ENCODE measurements around the gene H19.

Gene H19

GRCh38 chr11:2002042-2002776 lies 4.6 kb upstream of the H19 start:
- H3K27me3 ChIP-seq (ENCODE audit: control insufficient read depth, insufficient read depth, low read length) = no peaks in the 10 kb centered on the region
- H3K9me3 ChIP-seq (ENCODE audit: control insufficient read depth, insufficient read depth, low read length) = no peaks in the 10 kb centered on the region
- H3K9ac ChIP-seq (ENCODE audit: low read depth, low read length) = no peak overlapping the region
- H3K4me1 ChIP-seq (ENCODE audit: control insufficient read depth, insufficient read depth, low read length) = no peaks in the 10 kb centered on the region
- no peak overlapping the region for H3K4me3 ChIP-seq (ENCODE audit: low read depth, low read length)
- no peaks in the 10 kb centered on the region for H3K36me3 ChIP-seq (ENCODE audit: control insufficient read depth, insufficient read depth, low read length)

GRCh38 chr11:1998861-1999260 lies 1.2 kb upstream of the H19 start:
- no peaks in the 10 kb centered on the region for H3K9me3 ChIP-seq (ENCODE audit: control insufficient read depth, insufficient read depth, low read length)
- no peaks in the 10 kb centered on the region for H3K4me1 ChIP-seq (ENCODE audit: control insufficient read depth, insufficient read depth, low read length)
- H3K9ac ChIP-seq (ENCODE audit: low read depth, low read length) = no peak overlapping the region
- H3K4me3 ChIP-seq (ENCODE audit: low read depth, low read length) = no peak overlapping the region
- no peaks in the 10 kb centered on the region for H3K36me3 ChIP-seq (ENCODE audit: control insufficient read depth, insufficient read depth, low read length)
- H3K27me3 ChIP-seq (ENCODE audit: control insufficient read depth, insufficient read depth, low read length) = no peaks in the 10 kb centered on the region

- Histone ChIP-seq H3K9ac (ENCODE audit: low read depth, low read length) (no peak overlapping the region), H3K4me1 (ENCODE audit: control insufficient read depth, insufficient read depth, low read length) (no peaks in the 10 kb centered on the region), H3K4me3 (ENCODE audit: low read depth, low read length) (no peak overlapping the region), H3K9me3 (ENCODE audit: control insufficient read depth, insufficient read depth, low read length) (no peaks in the 10 kb centered on the region), H3K27me3 (ENCODE audit: control insufficient read depth, insufficient read depth, low read length) (no peaks in the 10 kb centered on the region), H3K36me3 (ENCODE audit: control insufficient read depth, insufficient read depth, low read length) (no peaks in the 10 kb centered on the region)
These were observed 648 bp upstream of the H19 start for GRCh38 chr11:1998290-1998689.

- no peak overlapping the region for H3K9ac ChIP-seq (ENCODE audit: low read depth, low read length)
These were observed 3.5 kb downstream of the H19 start for GRCh38 chr11:1994121-1994520.

GRCh38 chr11:1992111-1992510 lies 5.5 kb downstream of the H19 start:
- no peaks in the 10 kb centered on the region for H3K4me1 ChIP-seq (ENCODE audit: control insufficient read depth, insufficient read depth, low read length)
- no peak overlapping the region for H3K4me3 ChIP-seq (ENCODE audit: low read depth, low read length)
- no peak overlapping the region for H3K9ac ChIP-seq (ENCODE audit: low read depth, low read length)
- no peaks in the 10 kb centered on the region for H3K27me3 ChIP-seq (ENCODE audit: control insufficient read depth, insufficient read depth, low read length)
- H3K9me3 ChIP-seq (ENCODE audit: control insufficient read depth, insufficient read depth, low read length) = no peaks in the 10 kb centered on the region
- no peaks in the 10 kb centered on the region for H3K36me3 ChIP-seq (ENCODE audit: control insufficient read depth, insufficient read depth, low read length)

More at GRCh38 chr11:1994121-1994520, 3.5 kb downstream of the H19 start:
- no peaks in the 10 kb centered on the region for H3K4me1 ChIP-seq (ENCODE audit: control insufficient read depth, insufficient read depth, low read length)
- no peaks in the 10 kb centered on the region for H3K9me3 ChIP-seq (ENCODE audit: control insufficient read depth, insufficient read depth, low read length)
- H3K27me3 ChIP-seq (ENCODE audit: control insufficient read depth, insufficient read depth, low read length) = no peaks in the 10 kb centered on the region
- H3K4me3 ChIP-seq (ENCODE audit: low read depth, low read length) = no peak overlapping the region
- no peaks in the 10 kb centered on the region for H3K36me3 ChIP-seq (ENCODE audit: control insufficient read depth, insufficient read depth, low read length)

GRCh38 chr11:1990872-1991578 lies 6.6 kb downstream of the H19 start:
- no peak overlapping the region for H3K9ac ChIP-seq (ENCODE audit: low read depth, low read length)
- H3K27me3 ChIP-seq (ENCODE audit: control insufficient read depth, insufficient read depth, low read length) = no peaks in the 10 kb centered on the region
- no peaks in the 10 kb centered on the region for H3K4me1 ChIP-seq (ENCODE audit: control insufficient read depth, insufficient read depth, low read length)
- H3K4me3 ChIP-seq (ENCODE audit: low read depth, low read length) = no peak overlapping the region
- no peaks in the 10 kb centered on the region for H3K36me3 ChIP-seq (ENCODE audit: control insufficient read depth, insufficient read depth, low read length)
- H3K9me3 ChIP-seq (ENCODE audit: control insufficient read depth, insufficient read depth, low read length) = no peaks in the 10 kb centered on the region

GRCh38 chr11:1989953-1990352 lies 7.7 kb downstream of the H19 start:
- no peaks in the 10 kb centered on the region for H3K27me3 ChIP-seq (ENCODE audit: control insufficient read depth, insufficient read depth, low read length)
- H3K9me3 ChIP-seq (ENCODE audit: control insufficient read depth, insufficient read depth, low read length) = no peaks in the 10 kb centered on the region
- H3K36me3 ChIP-seq (ENCODE audit: control insufficient read depth, insufficient read depth, low read length) = no peaks in the 10 kb centered on the region
- no peak overlapping the region for H3K4me3 ChIP-seq (ENCODE audit: low read depth, low read length)
- no peak overlapping the region for H3K9ac ChIP-seq (ENCODE audit: low read depth, low read length)
- no peaks in the 10 kb centered on the region for H3K4me1 ChIP-seq (ENCODE audit: control insufficient read depth, insufficient read depth, low read length)

GRCh38 chr11:1988667-1989317 lies 8.8 kb downstream of the H19 start:
- H3K27me3 ChIP-seq (ENCODE audit: control insufficient read depth, insufficient read depth, low read length) = no peaks in the 10 kb centered on the region
- H3K4me3 ChIP-seq (ENCODE audit: low read depth, low read length) = no peak overlapping the region
- no peaks in the 10 kb centered on the region for H3K36me3 ChIP-seq (ENCODE audit: control insufficient read depth, insufficient read depth, low read length)
- no peaks in the 10 kb centered on the region for H3K9me3 ChIP-seq (ENCODE audit: control insufficient read depth, insufficient read depth, low read length)
- no peak overlapping the region for H3K9ac ChIP-seq (ENCODE audit: low read depth, low read length)
- H3K4me1 ChIP-seq (ENCODE audit: control insufficient read depth, insufficient read depth, low read length) = no peaks in the 10 kb centered on the region

- H3K4me3 ChIP-seq (ENCODE audit: low read depth, low read length) = no peak overlapping the region
- H3K9ac ChIP-seq (ENCODE audit: low read depth, low read length) = no peak overlapping the region
- no peaks in the 10 kb centered on the region for H3K27me3 ChIP-seq (ENCODE audit: control insufficient read depth, insufficient read depth, low read length)
- H3K4me1 ChIP-seq (ENCODE audit: control insufficient read depth, insufficient read depth, low read length) = no peaks in the 10 kb centered on the region
- H3K9me3 ChIP-seq (ENCODE audit: control insufficient read depth, insufficient read depth, low read length) = no peaks in the 10 kb centered on the region
- H3K36me3 ChIP-seq (ENCODE audit: control insufficient read depth, insufficient read depth, low read length) = no peaks in the 10 kb centered on the region
These were observed 9.5 kb downstream of the H19 start for GRCh38 chr11:1988174-1988573.

GRCh38 chr11:1987024-1987423 lies 10.6 kb downstream of the H19 start:
- Histone ChIP-seq H3K4me1 (ENCODE audit: control insufficient read depth, insufficient read depth, low read length) (no peaks in the 10 kb centered on the region), H3K9ac (ENCODE audit: low read depth, low read length) (no peak overlapping the region), H3K36me3 (ENCODE audit: control insufficient read depth, insufficient read depth, low read length) (no peaks in the 10 kb centered on the region), H3K27me3 (ENCODE audit: control insufficient read depth, insufficient read depth, low read length) (no peaks in the 10 kb centered on the region), H3K4me3 (ENCODE audit: low read depth, low read length) (no peak overlapping the region), H3K9me3 (ENCODE audit: control insufficient read depth, insufficient read depth, low read length) (no peaks in the 10 kb centered on the region)

- Histone ChIP-seq H3K9me3 (ENCODE audit: control insufficient read depth, insufficient read depth, low read length) (no peaks in the 10 kb centered on the region), H3K4me1 (ENCODE audit: control insufficient read depth, insufficient read depth, low read length) (no peaks in the 10 kb centered on the region), H3K4me3 (ENCODE audit: low read depth, low read length) (no peak overlapping the region), H3K27me3 (ENCODE audit: control insufficient read depth, insufficient read depth, low read length) (no peaks in the 10 kb centered on the region), H3K9ac (ENCODE audit: low read depth, low read length) (no peak overlapping the region), H3K36me3 (ENCODE audit: control insufficient read depth, insufficient read depth, low read length) (no peaks in the 10 kb centered on the region)
These were observed 14.1 kb downstream of the H19 start for GRCh38 chr11:1983601-1983961.
